ENCODE measurements around the gene MTREX. TPM values are rescaled to one million over a fixed set of nuclear protein-coding genes. Genes with fewer than 3 reads are reported as not detected.

MTREX gene
- polyA plus RNA-seq, 1 experiment, result 11.7 TPM

- Histone ChIP-seq H3K4me3 (ENCODE audit: low read depth, low read length) (no peak overlapping the region), H3K27me3 (ENCODE audit: control insufficient read depth, insufficient read depth, low read length) (no peaks in the 10 kb centered on the region), H3K36me3 (ENCODE audit: control insufficient read depth, insufficient read depth, low read length) (peaks cover under 1% of the 10 kb centered on the region)
- TF ChIP-seq CTCF (IDR thresholded peaks at IDR 0.05; ENCODE audit: insufficient read depth, low read depth, low read length), result no peak
- CTCF ChIA-PET, result no interaction called here
- POLR2A ChIA-PET, result no interaction called here
- DNase-seq (ENCODE audit: low read depth), result no peak
Measured at GRCh38 chr5:55333811-55334210, 26.0 kb downstream of the MTREX start.

- CTCF ChIA-PET, result no interaction called here
- Histone ChIP-seq H3K27me3 (ENCODE audit: control insufficient read depth, insufficient read depth, low read length) (no peaks in the 10 kb centered on the region), H3K36me3 (ENCODE audit: control insufficient read depth, insufficient read depth, low read length) (0 out of 2 replicates have a peak, but pooled peaks cover 1% of the 10 kb centered on the region), H3K4me3 (ENCODE audit: low read depth, low read length) (no peak overlapping the region)
- DNase-seq (ENCODE audit: low read depth), result no peak
- POLR2A ChIA-PET, result no interaction called here
- TF ChIP-seq CTCF (IDR thresholded peaks at IDR 0.05; ENCODE audit: insufficient read depth, low read depth, low read length), result no peak
Measured at GRCh38 chr5:55338092-55338613, 30.4 kb downstream of the MTREX start.

GRCh38 chr5:55338810-55339243 lies 31.0 kb downstream of the MTREX start:
- ChIA-PET POLR2A (no interaction called here), CTCF (interaction anchor here (0.7 kb wide), 1 partner anchor 353 kb away, joined by 3 read pairs; no protein-coding TSS in a partner anchor)
- no peak for TF ChIP-seq CTCF (IDR thresholded peaks at IDR 0.05; ENCODE audit: insufficient read depth, low read depth, low read length)
- H3K36me3 ChIP-seq (ENCODE audit: control insufficient read depth, insufficient read depth, low read length), result 0 out of 2 replicates have a peak, but pooled peaks cover 1% of the 10 kb centered on the region
- H3K4me3 ChIP-seq (ENCODE audit: low read depth, low read length), result no peak overlapping the region
- H3K27me3 ChIP-seq (ENCODE audit: control insufficient read depth, insufficient read depth, low read length), result no peaks in the 10 kb centered on the region
- no peak for DNase-seq (ENCODE audit: low read depth)

- POLR2A ChIA-PET, result no interaction called here
- no peak for TF ChIP-seq CTCF (IDR thresholded peaks at IDR 0.05; ENCODE audit: insufficient read depth, low read depth, low read length)
- Histone ChIP-seq H3K4me3 (ENCODE audit: low read depth, low read length) (no peak overlapping the region), H3K36me3 (ENCODE audit: control insufficient read depth, insufficient read depth, low read length) (peaks cover 6% of the 10 kb centered on the region), H3K27me3 (ENCODE audit: control insufficient read depth, insufficient read depth, low read length) (no peaks in the 10 kb centered on the region)
- no peak for DNase-seq (ENCODE audit: low read depth)
- CTCF ChIA-PET, result interaction anchor here (0.6 to 2.0 kb wide), 6 partner anchors 19 to 361 kb away, joined by 3 to 7 read pairs (median 3); no protein-coding TSS in a partner anchor
Measured at GRCh38 chr5:55343107-55343506, 35.3 kb downstream of the MTREX start.

GRCh38 chr5:55343609-55344008 lies 35.8 kb downstream of the MTREX start:
- H3K36me3 ChIP-seq (ENCODE audit: control insufficient read depth, insufficient read depth, low read length), result peaks cover 7% of the 10 kb centered on the region
- DNase-seq (ENCODE audit: low read depth), result no peak
- ChIA-PET POLR2A (no interaction called here), CTCF (interaction anchor here (0.6 to 2.0 kb wide), 8 partner anchors 19 to 418 kb away, joined by 3 to 7 read pairs (median 3); no protein-coding TSS in a partner anchor)
- no peak for TF ChIP-seq CTCF (IDR thresholded peaks at IDR 0.05; ENCODE audit: insufficient read depth, low read depth, low read length)
- no peak overlapping the region for H3K4me3 ChIP-seq (ENCODE audit: low read depth, low read length)
- no peaks in the 10 kb centered on the region for H3K27me3 ChIP-seq (ENCODE audit: control insufficient read depth, insufficient read depth, low read length)

All from BJ (cell line).